Natural killer cell (primary cell): ENCODE data around the gene HOXA9. TPM values are rescaled to one million over a fixed set of nuclear protein-coding genes. Genes with fewer than 3 reads are reported as not detected.

ENCODE experiments used
- ATAC-seq, 3 donors: fragments of 150-1000 bp in 2 of 3; fragments of 200-7000 bp in 1 of 3; cut with Tn5 transposase; 1 replicate in 1 of 3; 2 replicates in 2 of 3; pipeline ENCODE4 v1.10.0; 2021; ENCODE audit warnings: mild to moderate bottlenecking in 2 of 3, moderate library complexity in 2 of 3
- DNase-seq, 2 donors: peaks; one replicate each; pipeline versions ENCODE4 v3.0.0 to v3.0.0-alpha.2; 2013 to 2021; ENCODE audit warnings: mixed read lengths in 1 of 2
- H3K27ac ChIP-seq: one replicate; pipeline ENCODE4 v1.5.1; 2013; ENCODE audit warnings: mild to moderate bottlenecking, low read length
- H3K27me3 ChIP-seq: one replicate; pipeline ENCODE4 v1.6.1; 2013; ENCODE audit warnings: low read length; ENCODE audit not compliant: control insufficient read depth, insufficient read depth
- H3K36me3 ChIP-seq: one replicate; pipeline ENCODE4 v1.6.1; 2013; ENCODE audit warnings: low read length; ENCODE audit not compliant: control insufficient read depth, insufficient read depth
- H3K4me1 ChIP-seq: one replicate; pipeline ENCODE4 v1.6.1; 2013; ENCODE audit warnings: low read length; ENCODE audit not compliant: control insufficient read depth, insufficient read depth
- H3K4me3 ChIP-seq: one replicate; pipeline ENCODE4 v1.5.1; 2013; ENCODE audit warnings: low read length
- H3K9me3 ChIP-seq: one replicate; pipeline ENCODE4 v1.6.1; 2013; ENCODE audit warnings: low read length; ENCODE audit not compliant: control insufficient read depth, insufficient read depth
- H3K27ac Mint-ChIP-seq, 2 donors: one replicate each; pipeline ENCODE4 v1.8.0; 2022; ENCODE audit warnings: mild to moderate bottlenecking in 2 of 2, mixed read lengths in 2 of 2, moderate library complexity in 1 of 2
- H3K27me3 Mint-ChIP-seq, 2 donors: one replicate each; pipeline ENCODE4 v1.8.0; 2022; ENCODE audit warnings: low read depth in 2 of 2, mixed read lengths in 2 of 2
- H3K36me3 Mint-ChIP-seq: one replicate; pipeline ENCODE4 v1.8.0; 2022; ENCODE audit warnings: mixed read lengths
- H3K4me1 Mint-ChIP-seq, 2 donors: one replicate each; pipeline ENCODE4 v1.8.0; 2022; ENCODE audit warnings: mixed read lengths in 2 of 2
- H3K4me3 Mint-ChIP-seq: one replicate; pipeline ENCODE4 v1.8.0; 2022; ENCODE audit warnings: mild to moderate bottlenecking, moderate library complexity, mixed read lengths
- H3K9me3 Mint-ChIP-seq, 2 donors: one replicate each; pipeline ENCODE4 v1.8.0; 2022; ENCODE audit warnings: mixed read lengths in 2 of 2
- WGBS: methylation state at CpG from one replicate; pipeline ENCODE4 v1.1.7; 2013; ENCODE audit warnings: missing lambda C conversion rate; ENCODE audit not compliant: insufficient coverage; 5-methylcytosine and 5-hydroxymethylcytosine counted together
- intact Hi-C: fragments of 100-400 bp; cut with micrococcal nuclease; formaldehyde crosslinking; loops from one replicate; pipeline ENCODE4 v1.14.2; 2022
- total RNA-seq, 4 donors: library from RNA; stranded (reverse); fragments of 120-200 nt in 1 of 4; gene quantifications; one replicate each; pipeline versions ENCODE4 v1.2.3 to v1.2.4, GENCODE V29; 2013 to 2022
- TF ChIP-seq, protein P1 (sequence below): fragments of 200-600 bp; IDR thresholded peaks from one replicate; pipeline ENCODE4 v1.8.0; 2022; ENCODE audit warnings: antibody characterized with exemption

Gene HOXA9
- total RNA-seq, 3 donors from 2014 or later (not counting 1 experiment from before 2014, with no cell fraction given) = 0.39 to 4.6 (median 0.42) TPM

DNA sequence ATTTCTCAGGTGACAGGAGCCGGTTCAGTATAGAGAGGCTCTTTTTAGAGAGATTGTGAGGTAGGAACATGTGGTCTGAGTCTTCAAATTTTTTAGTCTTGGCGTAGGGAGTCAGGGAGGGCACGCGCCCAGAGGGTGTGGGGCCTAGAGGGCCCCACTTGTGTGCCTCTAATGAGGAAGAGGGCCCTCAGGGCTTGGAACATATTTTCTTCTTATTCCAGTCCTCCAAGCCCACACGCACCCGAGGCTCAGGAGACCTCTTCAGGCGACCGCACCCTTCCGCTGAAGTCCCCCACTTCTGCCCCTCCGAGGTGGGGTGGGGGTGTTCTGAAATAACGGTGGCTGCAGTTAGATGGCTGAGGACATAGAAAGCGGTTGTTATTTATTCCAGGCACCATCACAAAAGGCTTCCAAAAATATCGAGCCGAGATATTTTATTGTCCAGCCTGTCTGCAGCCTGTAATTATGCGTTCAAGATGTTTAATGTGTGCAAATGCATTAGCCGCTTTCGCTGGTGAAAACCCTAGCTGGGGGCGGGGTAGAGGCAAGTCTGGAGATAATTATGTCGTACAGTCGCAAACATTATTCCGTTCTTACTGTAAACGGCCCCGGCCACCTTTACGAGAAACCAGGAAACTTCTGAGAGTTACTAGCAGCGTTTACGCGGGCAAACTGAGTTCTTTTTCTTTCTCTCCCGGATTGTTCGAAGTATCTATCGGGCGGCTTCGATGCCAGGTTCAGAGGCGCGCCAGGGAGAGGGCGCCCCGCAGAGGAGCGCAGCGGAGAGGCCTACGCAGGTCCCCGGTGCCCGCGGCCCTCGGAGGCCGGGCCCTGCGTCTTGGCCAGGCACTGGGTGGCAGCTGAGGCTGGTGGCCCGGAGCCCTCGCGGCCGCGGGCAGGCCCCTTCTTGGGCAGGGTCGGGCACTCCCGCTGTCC, 47.4 kb upstream of the HOXA9 start:
- no peaks in the 10 kb centered on the region for H3K36me3 Mint-ChIP-seq
- no peak overlapping the region for H3K4me3 Mint-ChIP-seq
- H3K27ac Mint-ChIP-seq = no peak overlapping the region
- H3K4me1 Mint-ChIP-seq = peaks cover 6 to 8% of the 10 kb centered on the region in 2 donors
- intact Hi-C loops = no loop called here
- WGBS = 9% methylated on average over 47 of the region's 52 CpGs
- peaks cover 51% of the 10 kb centered on the region for H3K27me3 ChIP-seq
- H3K9me3 ChIP-seq = no peaks in the 10 kb centered on the region
- H3K36me3 ChIP-seq = no peaks in the 10 kb centered on the region
- TF ChIP-seq, protein P1, sequence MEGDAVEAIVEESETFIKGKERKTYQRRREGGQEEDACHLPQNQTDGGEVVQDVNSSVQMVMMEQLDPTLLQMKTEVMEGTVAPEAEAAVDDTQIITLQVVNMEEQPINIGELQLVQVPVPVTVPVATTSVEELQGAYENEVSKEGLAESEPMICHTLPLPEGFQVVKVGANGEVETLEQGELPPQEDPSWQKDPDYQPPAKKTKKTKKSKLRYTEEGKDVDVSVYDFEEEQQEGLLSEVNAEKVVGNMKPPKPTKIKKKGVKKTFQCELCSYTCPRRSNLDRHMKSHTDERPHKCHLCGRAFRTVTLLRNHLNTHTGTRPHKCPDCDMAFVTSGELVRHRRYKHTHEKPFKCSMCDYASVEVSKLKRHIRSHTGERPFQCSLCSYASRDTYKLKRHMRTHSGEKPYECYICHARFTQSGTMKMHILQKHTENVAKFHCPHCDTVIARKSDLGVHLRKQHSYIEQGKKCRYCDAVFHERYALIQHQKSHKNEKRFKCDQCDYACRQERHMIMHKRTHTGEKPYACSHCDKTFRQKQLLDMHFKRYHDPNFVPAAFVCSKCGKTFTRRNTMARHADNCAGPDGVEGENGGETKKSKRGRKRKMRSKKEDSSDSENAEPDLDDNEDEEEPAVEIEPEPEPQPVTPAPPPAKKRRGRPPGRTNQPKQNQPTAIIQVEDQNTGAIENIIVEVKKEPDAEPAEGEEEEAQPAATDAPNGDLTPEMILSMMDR = no peak
- no peaks in the 10 kb centered on the region for H3K9me3 Mint-ChIP-seq
- DNase-seq (no peak), ATAC-seq (no peak)
- peaks cover 9% of the 10 kb centered on the region for H3K4me1 ChIP-seq
- H3K4me3 ChIP-seq = no peak overlapping the region
- H3K27ac ChIP-seq = no peak overlapping the region
- peaks cover 77 to 96% of the 10 kb centered on the region in 2 donors for H3K27me3 Mint-ChIP-seq

GRCh38 chr7:27211764-27212204, 46.4 kb upstream of the HOXA9 start:
- peaks cover 54% of the 10 kb centered on the region for H3K27me3 ChIP-seq
- H3K36me3 ChIP-seq = no peaks in the 10 kb centered on the region
- peaks cover 6 to 8% of the 10 kb centered on the region in 2 donors for H3K4me1 Mint-ChIP-seq
- peaks cover 79 to 96% of the 10 kb centered on the region in 2 donors for H3K27me3 Mint-ChIP-seq
- no peaks in the 10 kb centered on the region for H3K9me3 Mint-ChIP-seq
- no peak overlapping the region for H3K4me3 Mint-ChIP-seq
- peaks cover 9% of the 10 kb centered on the region for H3K4me1 ChIP-seq
- H3K36me3 Mint-ChIP-seq = no peaks in the 10 kb centered on the region
- no peak overlapping the region for H3K27ac ChIP-seq
- H3K9me3 ChIP-seq = no peaks in the 10 kb centered on the region
- TF ChIP-seq, protein P1 = no peak
- H3K4me3 ChIP-seq = no peak overlapping the region
- no peak overlapping the region for H3K27ac Mint-ChIP-seq
- 20% methylated on average over 3 of the region's 3 CpGs for WGBS
- DNase-seq (no peak), ATAC-seq (no peak)
- intact Hi-C loops = no loop called here

DNA sequence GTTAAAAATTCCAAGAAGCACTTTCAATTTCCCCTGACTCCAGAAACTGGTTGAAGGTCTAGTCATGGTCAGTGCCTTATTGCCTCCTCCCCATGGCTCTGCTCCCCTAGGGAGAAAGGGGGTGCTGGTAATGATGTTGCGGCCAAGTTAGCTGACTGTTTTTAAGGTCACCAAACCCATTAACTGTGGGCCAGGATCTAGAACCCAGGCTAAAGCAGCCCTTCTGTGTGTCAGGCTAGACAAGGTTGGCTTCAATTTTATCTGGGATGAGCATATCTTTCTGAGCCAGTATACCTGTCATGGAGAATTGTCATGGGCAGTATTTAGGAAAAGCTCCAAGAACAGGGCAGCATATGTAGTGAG, 45.7 kb upstream of the HOXA9 start:
- peaks cover 9% of the 10 kb centered on the region for H3K4me1 ChIP-seq
- no peak overlapping the region for H3K4me3 ChIP-seq
- H3K27ac ChIP-seq = no peak overlapping the region
- ATAC-seq (no peak), DNase-seq (no peak)
- Mint-ChIP-seq H3K36me3 (no peaks in the 10 kb centered on the region), H3K9me3 (no peaks in the 10 kb centered on the region), H3K27me3 (peaks cover 81 to 96% of the 10 kb centered on the region in 2 donors), H3K4me3 (no peak overlapping the region), H3K27ac (no peak overlapping the region), H3K4me1 (peaks cover 6 to 8% of the 10 kb centered on the region in 2 donors)
- intact Hi-C loops = no loop called here
- no peaks in the 10 kb centered on the region for H3K9me3 ChIP-seq
- H3K27me3 ChIP-seq = peaks cover 58% of the 10 kb centered on the region
- TF ChIP-seq, protein P1 = no peak
- H3K36me3 ChIP-seq = no peaks in the 10 kb centered on the region
- WGBS = 100% methylated on average over 1 of the region's 1 CpG
